GM18951 (cell line): ENCODE results near the gene ALDH1B1.

ENCODE experiments used
- POLR2A ChIP-seq: IDR thresholded peaks from 4 replicates; pipeline ENCODE4 v1.6.1; 2011; ENCODE audit warnings: mild to moderate bottlenecking; ENCODE audit not compliant: insufficient read length, insufficient read depth; ENCODE audit errors: extremely low read depth
- in situ Hi-C: fragments of 300-500 bp; cut with MboI; formaldehyde crosslinking; loops from one replicate; pipeline ENCODE4 v1.12.0; 2022; ENCODE audit warnings: low sequenced_read_pairs, mixed read lengths, inconsistent platforms; ENCODE audit not compliant: unreplicated experiment

Gene ALDH1B1

DNA sequence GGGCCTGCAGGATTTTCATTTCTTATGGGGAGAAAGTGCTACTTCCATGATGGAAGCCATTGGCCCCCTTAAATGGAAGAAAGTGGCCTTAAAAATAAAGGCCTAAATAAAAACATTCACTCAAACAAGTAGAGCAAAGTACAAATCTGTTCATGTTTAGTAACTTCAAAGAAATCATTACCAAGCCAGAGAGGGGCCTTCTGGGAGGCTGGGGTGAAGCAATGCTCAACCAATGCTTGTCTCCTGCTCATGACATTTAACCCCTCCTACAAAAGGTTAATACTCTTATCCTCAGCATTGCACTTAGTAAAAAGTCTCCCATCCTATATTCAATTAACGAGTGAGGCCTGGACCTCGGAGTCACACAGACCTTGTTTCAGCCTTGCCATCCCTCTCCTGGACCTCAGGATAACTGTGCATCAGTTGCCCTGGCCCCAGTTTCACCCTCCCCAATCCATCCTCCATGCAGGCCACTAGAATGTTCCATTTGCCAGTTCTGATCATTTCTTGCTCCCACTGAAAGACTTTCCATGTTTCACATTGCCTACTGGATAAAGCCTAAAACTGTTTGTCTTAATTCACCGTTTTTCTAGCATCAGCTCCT lies 36.9 kb upstream of the ALDH1B1 start:
- in situ Hi-C loops, result loop anchor here (25.0 kb wide), 1 partner anchor 268 kb away; no protein-coding TSS in a partner anchor
- TF ChIP-seq POLR2A, result no peak

- in situ Hi-C loops, result loop anchor here (25.0 kb wide), 1 partner anchor 270 kb away; no protein-coding TSS in a partner anchor
- TF ChIP-seq POLR2A, result no peak
These were observed 35.7 kb upstream of the ALDH1B1 start for GRCh38 chr9:38356851-38357250.

- in situ Hi-C loops, result loop anchor here (25.0 kb wide), 1 partner anchor 270 kb away; no protein-coding TSS in a partner anchor
- no peak for TF ChIP-seq POLR2A
These were observed 35.0 kb upstream of the ALDH1B1 start for GRCh38 chr9:38357350-38358114.

DNA sequence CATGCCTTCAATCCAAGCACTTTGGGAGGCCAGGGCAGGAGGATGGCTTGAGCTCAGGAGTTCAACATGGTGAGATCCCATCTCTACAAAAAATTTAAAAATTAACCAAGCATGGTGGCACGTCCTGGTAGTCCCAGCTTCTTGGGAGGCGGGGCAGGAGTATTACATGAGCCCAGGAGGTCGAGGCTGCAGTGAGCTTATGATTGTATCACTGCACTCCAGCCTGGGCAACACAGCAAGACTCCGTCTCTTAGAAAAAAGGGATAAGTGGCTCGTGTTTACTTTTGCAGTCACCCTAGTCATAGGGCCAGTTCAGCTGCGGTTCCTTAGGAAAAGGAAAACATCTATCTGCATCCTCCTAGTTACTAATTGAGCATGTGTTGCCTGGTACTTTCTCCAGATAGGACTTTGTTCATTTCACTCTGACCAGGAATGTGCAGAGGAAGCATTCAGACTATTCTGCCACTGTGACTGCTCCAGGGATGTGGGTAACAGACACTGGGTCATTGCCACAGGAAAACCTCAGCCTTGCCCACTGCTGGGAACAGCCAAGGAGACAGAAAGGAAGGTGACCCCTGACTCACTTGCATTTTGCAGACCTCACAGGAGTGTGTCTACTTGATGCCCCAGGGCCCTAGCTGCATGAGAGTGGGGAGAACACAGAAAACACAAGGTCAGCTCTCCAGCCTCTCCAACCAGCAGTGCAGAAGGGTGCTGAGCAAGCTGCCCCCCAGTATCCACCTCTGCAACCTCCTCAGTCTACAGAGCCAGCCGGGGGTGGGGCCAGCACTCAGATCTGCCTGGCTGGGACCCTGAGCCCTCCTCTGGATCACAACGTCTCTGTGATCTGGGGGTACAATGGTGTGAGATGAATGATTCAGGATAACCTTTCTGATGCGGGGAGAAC lies 33.9 kb upstream of the ALDH1B1 start:
- no peak for TF ChIP-seq POLR2A
- in situ Hi-C loops, result loop anchor here (25.0 kb wide), 1 partner anchor 271 kb away; no protein-coding TSS in a partner anchor

DNA sequence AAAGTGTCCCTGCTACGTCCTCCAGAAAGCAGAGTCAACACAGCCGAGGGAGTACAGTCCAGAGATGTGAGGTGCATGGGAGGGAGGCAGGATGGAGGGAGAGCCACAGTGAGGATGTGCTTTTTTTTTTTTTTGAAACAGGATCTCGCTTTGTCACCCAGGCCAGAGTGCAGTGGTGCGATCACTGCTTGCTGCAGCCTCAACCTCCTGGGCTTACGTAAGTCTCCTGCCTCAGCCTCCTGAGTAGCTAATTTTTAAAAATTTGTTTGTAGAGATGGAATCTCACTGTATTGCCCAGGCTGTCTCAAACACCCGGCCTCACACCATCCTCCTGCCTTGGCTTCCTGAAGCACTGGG lies 33.2 kb upstream of the ALDH1B1 start:
- in situ Hi-C loops, result loop anchor here (25.0 kb wide), 1 partner anchor 272 kb away; no protein-coding TSS in a partner anchor
- no peak for TF ChIP-seq POLR2A

- in situ Hi-C loops, result loop anchor here (5.0 to 25.0 kb wide), 2 partner anchors 273 to 448 kb away; no protein-coding TSS in a partner anchor
- no peak for TF ChIP-seq POLR2A
These were observed 32.7 kb upstream of the ALDH1B1 start for GRCh38 chr9:38359689-38360385.

- in situ Hi-C loops, result loop anchor here (5.0 to 25.0 kb wide), 2 partner anchors 274 to 449 kb away; no protein-coding TSS in a partner anchor
- TF ChIP-seq POLR2A, result no peak
These were observed 31.5 kb upstream of the ALDH1B1 start for GRCh38 chr9:38360839-38361472.

- no peak for TF ChIP-seq POLR2A
- in situ Hi-C loops, result loop anchor here (5.0 to 25.0 kb wide), 2 partner anchors 274 to 449 kb away; no protein-coding TSS in a partner anchor
These were observed 31.0 kb upstream of the ALDH1B1 start for GRCh38 chr9:38361473-38361850.

- in situ Hi-C loops, result loop anchor here (5.0 to 25.0 kb wide), 2 partner anchors 276 to 451 kb away; no protein-coding TSS in a partner anchor
These were observed 29.5 kb upstream of the ALDH1B1 start for GRCh38 chr9:38362852-38363588.

GRCh38 chr9:38363589-38363925 lies 28.9 kb upstream of the ALDH1B1 start:
- no peak for TF ChIP-seq POLR2A
- in situ Hi-C loops, result loop anchor here (5.0 to 25.0 kb wide), 2 partner anchors 276 to 451 kb away; no protein-coding TSS in a partner anchor

More at GRCh38 chr9:38362852-38363588, 29.5 kb upstream of the ALDH1B1 start:
- TF ChIP-seq POLR2A, result no peak

- TF ChIP-seq POLR2A, result no peak
- in situ Hi-C loops, result loop anchor here (25.0 kb wide), 1 partner anchor 281 kb away; no protein-coding TSS in a partner anchor
These were observed 24.6 kb upstream of the ALDH1B1 start for GRCh38 chr9:38367898-38368297.

DNA sequence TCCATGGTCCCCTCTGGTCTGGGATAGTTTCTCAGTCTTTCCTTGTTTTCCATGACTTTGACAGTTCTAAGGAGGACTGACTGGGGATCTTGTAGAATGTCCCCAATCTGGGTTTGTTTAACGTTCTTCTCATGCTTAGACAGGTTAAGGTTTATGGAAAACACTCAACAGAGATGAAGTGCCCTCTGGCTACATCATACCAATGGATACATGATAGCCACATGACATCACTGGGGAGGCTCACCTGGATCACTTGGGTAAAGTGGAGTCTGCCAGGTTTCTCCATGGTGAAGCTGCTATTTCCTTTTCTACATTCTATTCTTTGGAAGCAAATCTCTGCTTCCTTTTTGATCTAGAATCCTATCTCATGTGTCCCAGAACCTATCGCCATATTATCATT lies 23.8 kb upstream of the ALDH1B1 start:
- TF ChIP-seq POLR2A, result no peak
- in situ Hi-C loops, result loop anchor here (25.0 kb wide), 1 partner anchor 281 kb away; no protein-coding TSS in a partner anchor
